NCI-H748 (cell line): ENCODE measurements around the gene DDX6.

Experiments
- DNase-seq: peaks from one replicate; lab custom pipeline; 2025; ENCODE audit not compliant: unreplicated experiment; lab: John Stamatoyannopoulos, UW

The DDX6 gene

GRCh38 chr11:118705791-118706545 lies 85.0 kb downstream of the DDX6 start:
- no peak for DNase-seq

- DNase-seq: no peak
Measured at GRCh38 chr11:118705111-118705741, 85.7 kb downstream of the DDX6 start.

- no peak for DNase-seq
Measured at GRCh38 chr11:118703563-118704106, 87.3 kb downstream of the DDX6 start.

GRCh38 chr11:118699506-118700220 lies 91.3 kb downstream of the DDX6 start:
- no peak for DNase-seq
